NB4 (cell line): ENCODE measurements around the gene ASB10.

Experiments
- CTCF ChIP-seq: IDR thresholded peaks from one replicate; pipeline ENCODE4 v1.5.1; 2012; ENCODE audit warnings: low read depth, low read length
- MAX ChIP-seq: IDR thresholded peaks from 2 replicates; pipeline ENCODE4 v1.6.1; 2011; ENCODE audit warnings: low read depth, low read length
- MYC ChIP-seq: IDR thresholded peaks from 2 replicates; pipeline ENCODE4 v1.6.1; 2011; ENCODE audit warnings: low read depth, low read length
- POLR2A ChIP-seq: IDR thresholded peaks from 2 replicates; pipeline ENCODE4 v1.6.1; 2011; ENCODE audit warnings: mild to moderate bottlenecking; ENCODE audit not compliant: insufficient read length; ENCODE audit errors: extremely low read depth

DNA sequence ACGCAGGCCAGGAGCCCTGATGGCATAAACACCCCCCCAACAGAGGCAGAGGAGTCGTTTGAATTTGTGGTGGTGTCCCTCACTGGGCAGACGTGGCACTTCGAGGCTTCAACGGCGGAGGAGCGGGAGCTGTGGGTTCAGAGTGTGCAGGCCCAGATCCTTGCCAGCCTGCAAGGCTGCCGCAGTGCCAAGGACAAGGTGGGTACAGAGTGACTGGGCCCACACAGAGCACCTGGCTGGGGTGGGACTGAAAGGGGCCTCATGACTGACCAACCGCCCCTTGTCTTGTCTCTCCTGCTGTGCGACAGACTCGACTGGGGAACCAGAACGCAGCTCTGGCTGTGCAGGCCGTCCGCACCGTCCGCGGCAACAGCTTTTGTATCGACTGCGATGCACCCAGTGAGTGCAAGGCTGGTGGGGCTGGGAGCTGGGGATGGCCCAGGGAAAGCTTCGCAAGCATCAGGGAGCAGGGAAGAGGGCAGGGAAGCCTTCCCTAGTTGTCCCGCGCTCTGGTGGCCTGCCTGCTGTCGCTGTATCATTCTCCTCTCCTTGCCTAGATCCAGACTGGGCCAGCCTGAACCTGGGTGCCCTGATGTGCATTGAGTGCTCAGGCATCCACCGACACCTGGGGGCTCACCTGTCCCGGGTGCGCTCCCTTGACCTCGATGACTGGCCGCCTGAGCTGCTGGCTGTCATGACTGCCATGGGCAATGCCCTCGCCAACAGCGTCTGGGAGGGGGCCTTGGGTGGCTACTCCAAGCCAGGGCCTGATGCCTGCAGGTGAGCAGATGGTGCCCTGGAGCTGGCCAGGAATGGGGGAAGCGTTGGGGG lies 45.0 kb downstream of the ASB10 start:
- TF ChIP-seq CTCF (no peak), POLR2A (no peak), MAX (no peak), MYC (no peak)
